Activated CD8-positive, alpha-beta T cell treated with anti-CD3 and anti-CD28 coated beads for 36 hours (primary cell): Measurements from ENCODE around the gene SLFN14. TPM values are rescaled to one million over a fixed set of nuclear protein-coding genes. Genes with fewer than 3 reads are reported as not detected.

ENCODE experiments used
- ATAC-seq: fragments of 200-7000 bp; cut with Tn5 transposase; one replicate; pipeline ENCODE4 v1.10.0; 2021; ENCODE audit warnings: mild to moderate bottlenecking, moderate library complexity
- CTCF ChIA-PET: fragments of 350-600 bp; sonication (Branson Sonifier 250); formaldehyde crosslinking; loops from one replicate; lab custom pipeline; 2021; ENCODE audit warnings: antibody characterized with exemption; lab: Charles Lee
- POLR2A ChIA-PET: fragments of 350-600 bp; sonication (Branson Sonifier 250); formaldehyde crosslinking; loops from one replicate; lab custom pipeline; 2021; ENCODE audit warnings: antibody characterized with exemption; lab: Charles Lee
- DNase-seq: peaks from one replicate; pipeline ENCODE4 v3.0.0-alpha.2; 2020
- H3K27ac Mint-ChIP-seq: one replicate; pipeline ENCODE4 v1.8.0; 2021; ENCODE audit warnings: mild to moderate bottlenecking, mixed read lengths
- H3K27me3 Mint-ChIP-seq: one replicate; pipeline ENCODE4 v1.8.0; 2021; ENCODE audit warnings: mixed read lengths
- H3K36me3 Mint-ChIP-seq: one replicate; pipeline ENCODE4 v1.8.0; 2021; ENCODE audit warnings: low read depth, mixed read lengths
- H3K4me1 Mint-ChIP-seq: one replicate; pipeline ENCODE4 v1.8.0; 2021; ENCODE audit warnings: low read depth, mixed read lengths
- H3K4me3 Mint-ChIP-seq: one replicate; pipeline ENCODE4 v1.8.0; 2021; ENCODE audit warnings: mild to moderate bottlenecking, moderate library complexity, mixed read lengths
- H3K9me3 Mint-ChIP-seq: one replicate; pipeline ENCODE4 v1.8.0; 2021; ENCODE audit warnings: mixed read lengths
- intact Hi-C: fragments of 100-400 bp; cut with micrococcal nuclease; formaldehyde crosslinking; loops from one replicate; pipeline ENCODE4 v1.10.0; 2022
- total RNA-seq, 2 experiments: library from RNA; stranded (reverse); gene quantifications; one replicate each; pipeline ENCODE4 v1.2.3, GENCODE V29; 2021
- TF ChIP-seq, protein P1 (sequence below): fragments of 200-600 bp; IDR thresholded peaks from one replicate; pipeline ENCODE4 v1.8.0; 2022; ENCODE audit warnings: antibody characterized with exemption, mild to moderate bottlenecking

The SLFN14 gene
- total RNA-seq, 2 experiments from 2014 or later: 0.11 TPM; not detected in 1

- Mint-ChIP-seq H3K4me3 (no peak overlapping the region), H3K4me1 (peaks cover 43% of the 10 kb centered on the region), H3K27ac (no peak overlapping the region), H3K36me3 (peaks cover 2% of the 10 kb centered on the region), H3K9me3 (no peaks in the 10 kb centered on the region), H3K27me3 (no peaks in the 10 kb centered on the region)
- ATAC-seq (no peak), DNase-seq (no peak)
- ChIA-PET CTCF (no interaction called here), POLR2A (interaction anchor here (1.4 to 2.0 kb wide), 2 partner anchors 9 to 32 kb away, joined by 4 to 5 read pairs; partner anchors contain the start of genes PEX12 and SLFN12L)
- intact Hi-C loops: no loop called here
- TF ChIP-seq, protein P1, sequence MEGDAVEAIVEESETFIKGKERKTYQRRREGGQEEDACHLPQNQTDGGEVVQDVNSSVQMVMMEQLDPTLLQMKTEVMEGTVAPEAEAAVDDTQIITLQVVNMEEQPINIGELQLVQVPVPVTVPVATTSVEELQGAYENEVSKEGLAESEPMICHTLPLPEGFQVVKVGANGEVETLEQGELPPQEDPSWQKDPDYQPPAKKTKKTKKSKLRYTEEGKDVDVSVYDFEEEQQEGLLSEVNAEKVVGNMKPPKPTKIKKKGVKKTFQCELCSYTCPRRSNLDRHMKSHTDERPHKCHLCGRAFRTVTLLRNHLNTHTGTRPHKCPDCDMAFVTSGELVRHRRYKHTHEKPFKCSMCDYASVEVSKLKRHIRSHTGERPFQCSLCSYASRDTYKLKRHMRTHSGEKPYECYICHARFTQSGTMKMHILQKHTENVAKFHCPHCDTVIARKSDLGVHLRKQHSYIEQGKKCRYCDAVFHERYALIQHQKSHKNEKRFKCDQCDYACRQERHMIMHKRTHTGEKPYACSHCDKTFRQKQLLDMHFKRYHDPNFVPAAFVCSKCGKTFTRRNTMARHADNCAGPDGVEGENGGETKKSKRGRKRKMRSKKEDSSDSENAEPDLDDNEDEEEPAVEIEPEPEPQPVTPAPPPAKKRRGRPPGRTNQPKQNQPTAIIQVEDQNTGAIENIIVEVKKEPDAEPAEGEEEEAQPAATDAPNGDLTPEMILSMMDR: no peak
These were observed 14.1 kb downstream of the SLFN14 start for GRCh38 chr17:35546487-35546886.

- DNase-seq: no peak
- TF ChIP-seq, protein P1: no peak
- intact Hi-C loops: no loop called here
- Mint-ChIP-seq H3K4me3 (no peak overlapping the region), H3K36me3 (peaks cover 2% of the 10 kb centered on the region), H3K4me1 (peaks cover 50% of the 10 kb centered on the region), H3K27me3 (no peaks in the 10 kb centered on the region), H3K27ac (no peak overlapping the region), H3K9me3 (no peaks in the 10 kb centered on the region)
- POLR2A ChIA-PET: interaction anchor here (1.2 kb wide), 1 partner anchor 171 kb away, joined by 4 read pairs; the partner anchor contains the start of gene SLFN11
- CTCF ChIA-PET: interaction anchor here (1.0 to 1.4 kb wide), 5 partner anchors 11 to 203 kb away, joined by 3 to 4 read pairs (median 3); partner anchors contain the start of genes PEX12 and SLFN11
- ATAC-seq: no peak
These were observed 15.5 kb downstream of the SLFN14 start for GRCh38 chr17:35545150-35545549.

DNA sequence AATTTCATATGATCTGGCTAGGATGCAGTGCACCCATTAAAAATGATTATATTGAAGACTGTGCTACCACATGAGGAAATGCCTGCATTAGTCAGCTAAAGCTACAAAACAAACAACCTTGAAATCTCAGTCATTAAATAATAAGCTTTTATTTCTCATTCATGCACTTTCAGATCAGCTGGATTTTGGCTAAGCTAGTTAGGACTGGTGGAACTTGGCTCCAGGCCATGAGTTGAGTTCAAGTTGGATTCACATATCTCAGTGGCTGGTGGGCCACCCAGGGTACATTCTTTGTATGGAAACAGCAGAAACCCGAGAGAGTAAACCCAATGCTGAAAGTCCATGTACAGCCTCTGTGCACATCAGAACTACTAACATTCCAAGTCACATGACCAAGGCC lies 16.8 kb downstream of the SLFN14 start:
- Mint-ChIP-seq H3K27me3 (no peaks in the 10 kb centered on the region), H3K27ac (no peak overlapping the region), H3K36me3 (peaks cover 2% of the 10 kb centered on the region), H3K4me1 (peaks cover 53% of the 10 kb centered on the region), H3K4me3 (no peak overlapping the region), H3K9me3 (no peaks in the 10 kb centered on the region)
- intact Hi-C loops: no loop called here
- no peak for DNase-seq
- POLR2A ChIA-PET: interaction anchor here (1.0 to 1.3 kb wide), 2 partner anchors 9 to 265 kb away, joined by 3 read pairs; partner anchors contain the start of gene TAF15
- no peak for ATAC-seq
- CTCF ChIA-PET: interaction anchor here (1.2 to 7.6 kb wide), 2 partner anchors 17 to 233 kb away, joined by 3 to 77 read pairs; partner anchors contain the start of gene SLFN14
- TF ChIP-seq, protein P1: no peak

GRCh38 chr17:35542990-35543389 lies 17.6 kb downstream of the SLFN14 start:
- Mint-ChIP-seq H3K36me3 (peaks cover 2% of the 10 kb centered on the region), H3K4me1 (peaks cover 57% of the 10 kb centered on the region), H3K27ac (no peak overlapping the region), H3K4me3 (no peak overlapping the region), H3K9me3 (no peaks in the 10 kb centered on the region), H3K27me3 (no peaks in the 10 kb centered on the region)
- ChIA-PET CTCF (interaction anchor here (0.6 to 7.6 kb wide), 6 partner anchors 32 to 382 kb away, joined by 3 to 77 read pairs (median 3); no protein-coding TSS in a partner anchor), POLR2A (interaction anchor here (0.7 to 2.5 kb wide), 5 partner anchors 35 to 266 kb away, joined by 3 to 7 read pairs (median 5); partner anchors contain the start of genes PEX12, SLFN11 and TAF15)
- no peak for ATAC-seq
- DNase-seq: no peak
- TF ChIP-seq, protein P1: no peak
- intact Hi-C loops: no loop called here

DNA sequence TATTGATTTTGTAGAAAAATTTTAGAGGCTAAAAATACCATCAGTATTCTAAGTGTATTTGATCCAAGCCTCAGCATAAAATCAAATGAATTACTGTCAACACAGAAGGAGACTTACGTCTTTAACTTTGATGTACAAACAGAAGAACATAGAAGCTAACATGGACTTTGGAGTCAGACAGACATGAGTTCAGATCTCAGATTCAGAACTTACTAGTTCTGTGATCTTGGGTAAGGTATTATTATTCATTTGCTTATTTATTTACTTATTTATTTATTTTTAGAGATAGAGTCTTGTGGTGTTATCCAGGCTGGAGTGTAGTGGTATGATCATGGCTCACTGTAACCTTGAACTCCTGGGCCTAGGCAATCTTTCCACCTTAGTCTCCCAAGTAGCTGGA lies 19.2 kb downstream of the SLFN14 start:
- intact Hi-C loops: no loop called here
- H3K4me1 Mint-ChIP-seq: peaks cover 54% of the 10 kb centered on the region

More for the DNA sequence above, 19.2 kb downstream of the SLFN14 start:
- DNase-seq (no peak), ATAC-seq (no peak)
- Mint-ChIP-seq H3K4me3 (peak overlapping the region; percentile 87), H3K9me3 (no peaks in the 10 kb centered on the region), H3K36me3 (peaks cover 8% of the 10 kb centered on the region), H3K27ac (peak overlapping the region; percentile 97), H3K27me3 (no peaks in the 10 kb centered on the region)
- CTCF ChIA-PET: interaction anchor here (1.0 to 7.6 kb wide), 6 partner anchors 20 to 380 kb away, joined by 3 to 77 read pairs (median 4); no protein-coding TSS in a partner anchor
- POLR2A ChIA-PET: interaction anchor here (1.5 to 2.5 kb wide), 3 partner anchors 37 to 168 kb away, joined by 5 to 7 read pairs (median 5); partner anchors contain the start of genes PEX12 and SLFN11
- TF ChIP-seq, protein P1: no peak
